Suprapubic skin (tissue), 4 donors: ENCODE measurements around the gene DHFR.

Source experiments
- CTCF ChIP-seq, 2 donors: fragments of 200-600 bp in 1 of 2; fragments of 450-650 bp in 1 of 2; sonication (generic) in 1 of 2; IDR thresholded peaks; one replicate each; pipeline ENCODE4 v1.5.1; 2016 to 2019; ENCODE audit warnings: antibody characterized with exemption in 2 of 2, mild to moderate bottlenecking in 1 of 2, moderate library complexity in 1 of 2
- EP300 ChIP-seq: sonication (generic); formaldehyde crosslinking; IDR thresholded peaks from one replicate; pipeline ENCODE4 v1.6.1; 2017; ENCODE audit warnings: antibody characterized with exemption
- POLR2A ChIP-seq, 2 donors: fragments of 450-650 bp; IDR thresholded peaks; one replicate each; pipeline ENCODE4 v1.6.1; 2017; ENCODE audit warnings: antibody characterized with exemption in 2 of 2, mild to moderate bottlenecking in 2 of 2, moderate library complexity in 2 of 2
- POLR2AphosphoS5 ChIP-seq, 3 donors: sonication (generic); formaldehyde crosslinking; IDR thresholded peaks; one replicate each; pipeline ENCODE4 v1.6.1; 2017; ENCODE audit warnings: antibody characterized with exemption in 3 of 3

DNA sequence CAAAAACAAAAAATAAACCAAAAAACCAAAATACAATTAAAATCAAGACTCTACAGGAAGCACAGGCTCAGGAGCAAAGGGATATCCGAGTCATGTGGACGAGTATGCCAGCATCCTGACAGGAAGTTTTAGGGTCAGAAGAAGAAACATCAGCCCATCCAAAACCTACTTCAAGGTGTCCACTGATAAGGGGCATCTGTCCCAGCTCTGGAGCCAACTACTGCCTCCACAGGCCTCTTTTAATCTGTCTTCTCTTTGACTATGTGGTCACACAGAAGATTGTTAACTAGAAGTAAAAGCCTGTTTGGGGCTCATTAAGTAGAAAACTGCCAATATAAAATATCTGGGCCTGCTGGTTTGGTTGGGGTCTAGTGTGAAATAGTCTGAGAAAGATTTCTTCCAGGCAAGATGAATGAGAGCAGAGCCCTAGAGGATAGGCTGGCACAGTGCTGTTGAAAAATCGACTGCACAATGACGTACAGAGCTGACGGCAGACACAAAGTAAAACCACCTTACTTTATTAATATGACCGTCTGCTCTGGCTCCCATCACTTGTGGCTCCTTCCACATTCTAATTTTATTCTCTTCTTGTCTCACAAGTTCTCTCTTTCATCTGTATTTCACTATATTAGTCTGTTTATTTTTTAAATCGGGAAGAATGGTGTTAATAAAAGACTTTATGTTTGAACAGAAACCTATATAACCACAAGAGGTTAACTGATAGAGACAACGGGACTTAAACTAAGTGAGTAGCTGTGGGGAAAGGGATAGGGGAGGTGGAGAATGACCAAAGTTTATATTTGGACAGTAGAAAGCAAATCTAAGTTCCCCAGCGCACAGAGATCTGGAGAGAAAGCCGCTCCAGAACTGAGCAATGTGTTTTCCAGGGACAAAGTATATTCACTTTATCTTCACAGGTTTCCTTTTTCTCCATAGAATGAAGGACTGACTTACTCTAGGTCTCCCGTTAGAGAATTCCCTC, 23.2 kb downstream of the DHFR start:
- TF ChIP-seq POLR2AphosphoS5 (IDR thresholded peaks at IDR 0.05) (no peak), CTCF (IDR thresholded peaks at IDR 0.05) (no peak), POLR2A (IDR thresholded peaks at IDR 0.05) (no peak), EP300 (no peak)
